Effector memory CD8-positive, alpha-beta T cell (primary cell): ENCODE results near the gene SARDH.

Source experiments
- ATAC-seq: fragments of 150-1000 bp; cut with Tn5 transposase; replicated peaks from 2 replicates; pipeline ENCODE4 v1.10.0; 2021; ENCODE audit warnings: mild to moderate bottlenecking, moderate library complexity
- DNase-seq, 3 experiments: peaks; one replicate each; pipeline ENCODE4 v3.0.0; 2021
- H3K27ac Mint-ChIP-seq, 2 donors: one replicate each; pipeline ENCODE4 v1.8.0; 2022; ENCODE audit warnings: mild to moderate bottlenecking in 2 of 2, mixed read lengths in 2 of 2, moderate library complexity in 2 of 2
- H3K27me3 Mint-ChIP-seq, 2 donors: one replicate each; pipeline ENCODE4 v1.8.0; 2022; ENCODE audit warnings: mixed read lengths in 2 of 2
- H3K36me3 Mint-ChIP-seq: one replicate; pipeline ENCODE4 v1.8.0; 2022; ENCODE audit warnings: mild to moderate bottlenecking, moderate library complexity, mixed read lengths; ENCODE audit not compliant: insufficient read depth
- H3K4me1 Mint-ChIP-seq, 2 donors: one replicate each; pipeline ENCODE4 v1.8.0; 2022; ENCODE audit warnings: low read depth in 2 of 2, mixed read lengths in 2 of 2
- H3K4me3 Mint-ChIP-seq, 2 donors: one replicate each; pipeline ENCODE4 v1.8.0; 2022; ENCODE audit warnings: mild to moderate bottlenecking in 2 of 2, mixed read lengths in 2 of 2, moderate library complexity in 2 of 2
- H3K9me3 Mint-ChIP-seq, 2 donors: one replicate each; pipeline ENCODE4 v1.8.0; 2022; ENCODE audit warnings: mixed read lengths in 2 of 2

Gene SARDH

GRCh38 chr9:133686642-133687575 lies 51.2 kb downstream of the SARDH start:
- no peak for DNase-seq
- Mint-ChIP-seq H3K9me3 (no peaks in the 10 kb centered on the region), H3K27ac (peak overlapping the region; percentile 59 to 93), H3K4me3 (no peak overlapping the region), H3K36me3 (peaks cover 18% of the 10 kb centered on the region), H3K27me3 (peaks cover 0 to under 1% of the 10 kb centered on the region in 2 donors), H3K4me1 (peaks cover 9 to 15% of the 10 kb centered on the region in 2 donors)
- no peak for ATAC-seq

GRCh38 chr9:133685653-133686609 lies 52.2 kb downstream of the SARDH start:
- DNase-seq: no peak
- no peak for ATAC-seq
- H3K27me3 Mint-ChIP-seq: no peaks in the 10 kb centered on the region
- H3K27ac Mint-ChIP-seq: peak overlapping the region; percentile 46 to 93
- no peak overlapping the region for H3K4me3 Mint-ChIP-seq
- H3K36me3 Mint-ChIP-seq: peaks cover 18% of the 10 kb centered on the region
- peaks cover 9 to 16% of the 10 kb centered on the region in 2 donors for H3K4me1 Mint-ChIP-seq
- H3K9me3 Mint-ChIP-seq: no peaks in the 10 kb centered on the region

- DNase-seq (no peak), ATAC-seq (no peak)
- H3K27ac Mint-ChIP-seq: peak overlapping the region; percentile 93 to 99
- peaks cover 18% of the 10 kb centered on the region for H3K36me3 Mint-ChIP-seq
- peaks cover 9 to 16% of the 10 kb centered on the region in 2 donors for H3K4me1 Mint-ChIP-seq
- H3K27me3 Mint-ChIP-seq: no peaks in the 10 kb centered on the region
- no peak overlapping the region for H3K4me3 Mint-ChIP-seq
- no peaks in the 10 kb centered on the region for H3K9me3 Mint-ChIP-seq
These were observed 53.2 kb downstream of the SARDH start for GRCh38 chr9:133684936-133685361.

GRCh38 chr9:133684121-133684935 lies 53.8 kb downstream of the SARDH start:
- Mint-ChIP-seq H3K36me3 (peaks cover 18% of the 10 kb centered on the region), H3K27ac (peak overlapping the region; percentile 93 to 99), H3K4me3 (peak overlapping the region; percentile 39 to 72), H3K9me3 (no peaks in the 10 kb centered on the region), H3K27me3 (no peaks in the 10 kb centered on the region), H3K4me1 (peaks cover 9 to 16% of the 10 kb centered on the region in 2 donors)
- DNase-seq (no peak), ATAC-seq (no peak)

GRCh38 chr9:133683586-133684120 lies 54.5 kb downstream of the SARDH start:
- no peaks in the 10 kb centered on the region for H3K27me3 Mint-ChIP-seq
- ATAC-seq (peak; percentile 82), DNase-seq (peak; percentile 71 to 73 (median 71))
- peak overlapping the region; percentile 93 to 99 for H3K27ac Mint-ChIP-seq
- peaks cover 9 to 18% of the 10 kb centered on the region in 2 donors for H3K4me1 Mint-ChIP-seq
- peak overlapping the region; percentile 39 to 72 for H3K4me3 Mint-ChIP-seq
- H3K9me3 Mint-ChIP-seq: no peaks in the 10 kb centered on the region
- H3K36me3 Mint-ChIP-seq: peaks cover 20% of the 10 kb centered on the region

GRCh38 chr9:133682818-133683585 lies 55.1 kb downstream of the SARDH start:
- peaks cover 9 to 18% of the 10 kb centered on the region in 2 donors for H3K4me1 Mint-ChIP-seq
- no peaks in the 10 kb centered on the region for H3K27me3 Mint-ChIP-seq
- ATAC-seq (peak; percentile 1), DNase-seq (peak in 1 of 3 experiments; percentile 46)
- peak overlapping the region; percentile 93 to 99 for H3K27ac Mint-ChIP-seq
- peak overlapping the region; percentile 39 to 72 for H3K4me3 Mint-ChIP-seq
- peaks cover 17% of the 10 kb centered on the region for H3K36me3 Mint-ChIP-seq
- no peaks in the 10 kb centered on the region for H3K9me3 Mint-ChIP-seq

- Mint-ChIP-seq H3K27me3 (no peaks in the 10 kb centered on the region), H3K4me3 (peak overlapping the region in 1 of 2 donors; percentile 8), H3K27ac (peak overlapping the region; percentile 88 to 91), H3K36me3 (peaks cover 22% of the 10 kb centered on the region), H3K4me1 (peaks cover 18 to 26% of the 10 kb centered on the region in 2 donors), H3K9me3 (no peaks in the 10 kb centered on the region)
- ATAC-seq (no peak), DNase-seq (no peak)
These were observed 56.4 kb downstream of the SARDH start for GRCh38 chr9:133681658-133682306.

- H3K36me3 Mint-ChIP-seq: peaks cover 22% of the 10 kb centered on the region
- H3K4me3 Mint-ChIP-seq: no peak overlapping the region
- H3K4me1 Mint-ChIP-seq: peaks cover 25 to 29% of the 10 kb centered on the region in 2 donors
- no peak for DNase-seq
- peak overlapping the region; percentile 88 to 89 for H3K27ac Mint-ChIP-seq
- no peak for ATAC-seq
- H3K9me3 Mint-ChIP-seq: no peaks in the 10 kb centered on the region
- no peaks in the 10 kb centered on the region for H3K27me3 Mint-ChIP-seq
These were observed 57.0 kb downstream of the SARDH start for GRCh38 chr9:133680976-133681657.

GRCh38 chr9:133680250-133680975 lies 57.7 kb downstream of the SARDH start:
- H3K4me3 Mint-ChIP-seq: no peak overlapping the region
- no peak for DNase-seq
- H3K36me3 Mint-ChIP-seq: peaks cover 22% of the 10 kb centered on the region
- peak overlapping the region; percentile 88 to 89 for H3K27ac Mint-ChIP-seq
- no peaks in the 10 kb centered on the region for H3K27me3 Mint-ChIP-seq
- H3K9me3 Mint-ChIP-seq: no peaks in the 10 kb centered on the region
- ATAC-seq: no peak
- H3K4me1 Mint-ChIP-seq: peaks cover 29% of the 10 kb centered on the region in 2 donors

- peaks cover 22% of the 10 kb centered on the region for H3K36me3 Mint-ChIP-seq
- no peak overlapping the region for H3K4me3 Mint-ChIP-seq
- no peaks in the 10 kb centered on the region for H3K9me3 Mint-ChIP-seq
- DNase-seq (no peak), ATAC-seq (no peak)
- H3K27me3 Mint-ChIP-seq: no peaks in the 10 kb centered on the region
- peaks cover 29% of the 10 kb centered on the region in 2 donors for H3K4me1 Mint-ChIP-seq
- peak overlapping the region; percentile 96 to 98 for H3K27ac Mint-ChIP-seq
These were observed 58.6 kb downstream of the SARDH start for GRCh38 chr9:133679466-133680061.
